Endodermal cell (in vitro differentiated cells): ENCODE results near the gene BMP6. TPM values are rescaled to one million over a fixed set of nuclear protein-coding genes. Genes with fewer than 3 reads are reported as not detected.

Source experiments
- DNase-seq: peaks from one replicate; pipeline ENCODE4 v3.0.0-alpha.2; 2017
- H3K27ac ChIP-seq: 2 replicates; pipeline ENCODE4 v1.5.1; 2013; ENCODE audit warnings: mild to moderate bottlenecking, low read depth, low read length, moderate library complexity
- H3K27me3 ChIP-seq: 2 replicates; pipeline ENCODE4 v1.6.1; 2013; ENCODE audit warnings: mild to moderate bottlenecking, low read length, moderate library complexity; ENCODE audit not compliant: insufficient read depth, control insufficient read depth, poor library complexity, severe bottlenecking
- H3K36me3 ChIP-seq: 2 replicates; pipeline ENCODE4 v1.7.0; 2013; ENCODE audit warnings: mild to moderate bottlenecking, low read length, moderate library complexity; ENCODE audit not compliant: control insufficient read depth, insufficient read depth
- H3K4me1 ChIP-seq: one replicate; pipeline ENCODE4 v1.7.0; 2013; ENCODE audit warnings: low read length; ENCODE audit not compliant: control insufficient read depth, insufficient read depth
- H3K4me3 ChIP-seq: 2 replicates; pipeline ENCODE4 v1.5.1; 2013; ENCODE audit warnings: mild to moderate bottlenecking, low read length, moderate library complexity
- H3K9ac ChIP-seq: 2 replicates; pipeline ENCODE4 v1.6.1; 2013; ENCODE audit warnings: mild to moderate bottlenecking, low read length, moderate library complexity; ENCODE audit not compliant: poor library complexity, severe bottlenecking; ENCODE audit errors: extremely low read depth
- H3K9me3 ChIP-seq: 2 replicates; pipeline ENCODE4 v1.6.1; 2013; ENCODE audit warnings: mild to moderate bottlenecking, low read length, moderate library complexity; ENCODE audit not compliant: control insufficient read depth
- H3K27ac Mint-ChIP-seq: 2 replicates; pipeline ENCODE4 v1.8.0; 2020; ENCODE audit warnings: mixed read lengths
- H3K27me3 Mint-ChIP-seq: 2 replicates; pipeline ENCODE4 v1.8.0; 2021; ENCODE audit warnings: mild to moderate bottlenecking, mixed read lengths; ENCODE audit not compliant: insufficient read depth
- H3K36me3 Mint-ChIP-seq: 2 replicates; pipeline ENCODE4 v1.8.0; 2020; ENCODE audit warnings: low read depth, mixed read lengths
- H3K4me1 Mint-ChIP-seq: 2 replicates; pipeline ENCODE4 v1.8.0; 2020; ENCODE audit warnings: mixed read lengths
- H3K4me3 Mint-ChIP-seq: 2 replicates; pipeline ENCODE4 v1.8.0; 2020; ENCODE audit warnings: mild to moderate bottlenecking, moderate library complexity, mixed read lengths
- H3K9me3 Mint-ChIP-seq: 2 replicates; pipeline ENCODE4 v1.8.0; 2020; ENCODE audit warnings: mild to moderate bottlenecking, mixed read lengths
- WGBS, 2 experiments: methylation state at CpG; one replicate each; pipeline versions ENCODE4 v1.1.5 to v1.1.7; 2013; ENCODE audit warnings: missing lambda C conversion rate in 2 of 2, mixed read lengths in 1 of 2; ENCODE audit not compliant: insufficient coverage in 1 of 2, insufficient read length in 1 of 2; 5-methylcytosine and 5-hydroxymethylcytosine counted together
- total RNA-seq, 2 donors: library from RNA; stranded (reverse); fragmentation: NEBNext Ultra II Directional in 1 of 2; extraction: Animal tissue kit (Norgen Biotek cat#: 25700) in 1 of 2; gene quantifications; 2 replicates in 1 of 2; 3 replicates in 1 of 2; pipeline ENCODE4 v1.2.1, GENCODE V29; 2021
- TF ChIP-seq, protein P1 (sequence below): fragments of 200-600 bp; sonication (generic); conservative IDR thresholded peaks from 2 replicates; pipeline ENCODE4 v1.5.0; 2021; ENCODE audit warnings: antibody characterized with exemption, mild to moderate bottlenecking

The BMP6 gene
- total RNA-seq, 2 donors from 2014 or later = 0.62 to 0.71 TPM

DNA sequence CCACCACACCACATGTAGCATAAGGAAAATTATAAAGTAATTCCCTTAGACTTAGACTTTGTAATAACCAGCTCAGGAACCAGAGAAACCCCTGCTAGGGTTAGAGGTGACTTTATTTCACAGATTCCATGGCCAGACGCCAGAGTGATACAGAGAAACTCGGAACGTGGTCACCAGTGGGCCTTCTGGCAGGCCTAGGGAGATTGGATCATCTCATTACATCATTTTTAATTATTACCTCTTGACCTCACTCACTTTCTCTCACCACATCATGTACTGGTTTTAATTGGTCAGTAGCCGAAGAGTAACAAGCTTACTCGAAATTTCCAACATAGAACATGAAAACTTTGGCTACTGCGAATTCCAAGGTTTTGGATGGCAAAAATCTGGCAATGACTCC, 72.9 kb downstream of the BMP6 start:
- no peaks in the 10 kb centered on the region for H3K9me3 ChIP-seq
- H3K27me3 ChIP-seq = peaks cover 97% of the 10 kb centered on the region
- no peak overlapping the region for H3K4me3 ChIP-seq
- Mint-ChIP-seq H3K36me3 (no peaks in the 10 kb centered on the region), H3K27me3 (peaks cover 42% of the 10 kb centered on the region), H3K4me1 (no peaks in the 10 kb centered on the region), H3K4me3 (no peak overlapping the region), H3K9me3 (no peaks in the 10 kb centered on the region), H3K27ac (no peak overlapping the region)
- H3K4me1 ChIP-seq = no peaks in the 10 kb centered on the region
- H3K27ac ChIP-seq = no peak overlapping the region
- no peaks in the 10 kb centered on the region for H3K36me3 ChIP-seq
- no peak for DNase-seq
- TF ChIP-seq, protein P1, sequence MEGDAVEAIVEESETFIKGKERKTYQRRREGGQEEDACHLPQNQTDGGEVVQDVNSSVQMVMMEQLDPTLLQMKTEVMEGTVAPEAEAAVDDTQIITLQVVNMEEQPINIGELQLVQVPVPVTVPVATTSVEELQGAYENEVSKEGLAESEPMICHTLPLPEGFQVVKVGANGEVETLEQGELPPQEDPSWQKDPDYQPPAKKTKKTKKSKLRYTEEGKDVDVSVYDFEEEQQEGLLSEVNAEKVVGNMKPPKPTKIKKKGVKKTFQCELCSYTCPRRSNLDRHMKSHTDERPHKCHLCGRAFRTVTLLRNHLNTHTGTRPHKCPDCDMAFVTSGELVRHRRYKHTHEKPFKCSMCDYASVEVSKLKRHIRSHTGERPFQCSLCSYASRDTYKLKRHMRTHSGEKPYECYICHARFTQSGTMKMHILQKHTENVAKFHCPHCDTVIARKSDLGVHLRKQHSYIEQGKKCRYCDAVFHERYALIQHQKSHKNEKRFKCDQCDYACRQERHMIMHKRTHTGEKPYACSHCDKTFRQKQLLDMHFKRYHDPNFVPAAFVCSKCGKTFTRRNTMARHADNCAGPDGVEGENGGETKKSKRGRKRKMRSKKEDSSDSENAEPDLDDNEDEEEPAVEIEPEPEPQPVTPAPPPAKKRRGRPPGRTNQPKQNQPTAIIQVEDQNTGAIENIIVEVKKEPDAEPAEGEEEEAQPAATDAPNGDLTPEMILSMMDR = no peak
- WGBS, 2 experiments = 89 to 94% methylated on average over 6 of the region's 6 CpGs
- H3K9ac ChIP-seq = no peak overlapping the region

DNA sequence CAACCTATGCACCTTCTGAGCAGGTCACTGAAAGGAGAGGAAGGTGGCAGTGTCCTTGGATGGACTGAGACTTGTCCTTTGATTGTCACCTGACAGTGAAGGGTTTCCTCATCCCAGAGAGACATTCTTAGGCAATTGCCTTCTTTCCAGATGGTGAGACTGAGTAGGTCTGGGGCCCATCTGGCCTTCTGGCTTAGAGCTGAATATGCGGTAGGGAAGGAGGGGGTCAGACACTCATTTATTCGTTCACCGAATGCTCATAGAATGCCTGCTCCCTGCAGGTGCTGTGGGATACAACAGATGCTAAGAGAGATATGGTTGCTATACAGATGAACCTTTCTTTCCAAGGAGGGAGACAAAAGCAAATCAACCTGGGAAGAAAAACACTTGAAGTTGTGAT, 76.8 kb downstream of the BMP6 start:
- Histone ChIP-seq H3K9me3 (no peaks in the 10 kb centered on the region), H3K4me1 (no peaks in the 10 kb centered on the region), H3K9ac (no peak overlapping the region), H3K4me3 (no peak overlapping the region), H3K27me3 (peaks cover 92% of the 10 kb centered on the region), H3K27ac (no peak overlapping the region), H3K36me3 (no peaks in the 10 kb centered on the region)
- Mint-ChIP-seq H3K27me3 (peaks cover 29% of the 10 kb centered on the region), H3K9me3 (no peaks in the 10 kb centered on the region), H3K27ac (no peak overlapping the region), H3K36me3 (no peaks in the 10 kb centered on the region), H3K4me1 (no peaks in the 10 kb centered on the region), H3K4me3 (no peak overlapping the region)
- no peak for DNase-seq
- TF ChIP-seq, protein P1 = no peak
- 93 to 96% methylated on average over 3 of the region's 3 CpGs for WGBS, 2 experiments

DNA sequence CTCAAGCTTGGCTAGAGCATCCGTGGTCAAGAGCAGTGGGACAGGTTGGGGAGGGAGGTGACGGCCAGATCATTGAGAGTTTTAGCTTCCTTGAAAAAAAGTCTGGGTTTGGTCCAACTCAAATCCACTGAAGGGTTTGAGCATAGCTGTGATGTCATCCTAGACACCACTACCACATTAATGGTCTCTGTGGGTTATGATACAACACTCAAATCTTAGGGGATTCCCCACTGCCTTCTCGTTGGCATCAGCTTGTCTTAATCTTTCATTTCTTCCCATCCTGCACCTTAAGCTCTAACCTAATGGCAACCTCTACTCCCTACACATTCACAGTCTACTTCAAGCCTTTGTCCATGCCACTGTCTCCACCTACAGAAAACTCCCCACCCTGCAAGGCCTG, 77.3 kb downstream of the BMP6 start:
- WGBS, 2 experiments = 93 to 100% methylated on average over 3 of the region's 3 CpGs
- DNase-seq = no peak
- Histone ChIP-seq H3K27me3 (peaks cover 86% of the 10 kb centered on the region), H3K36me3 (no peaks in the 10 kb centered on the region), H3K27ac (no peak overlapping the region), H3K4me3 (no peak overlapping the region), H3K9me3 (no peaks in the 10 kb centered on the region), H3K4me1 (no peaks in the 10 kb centered on the region), H3K9ac (no peak overlapping the region)
- peaks cover 29% of the 10 kb centered on the region for H3K27me3 Mint-ChIP-seq
- H3K27ac Mint-ChIP-seq = no peak overlapping the region
- H3K9me3 Mint-ChIP-seq = no peaks in the 10 kb centered on the region
- no peaks in the 10 kb centered on the region for H3K36me3 Mint-ChIP-seq
- no peaks in the 10 kb centered on the region for H3K4me1 Mint-ChIP-seq
- no peak overlapping the region for H3K4me3 Mint-ChIP-seq
- TF ChIP-seq, protein P1 = no peak
